IMR-90 (cell line): ENCODE data around the gene KLK5. TPM values are rescaled to one million over a fixed set of nuclear protein-coding genes. Genes with fewer than 3 reads are reported as not detected.

Experiments
- ATAC-seq: fragments of 200-7000 bp; cut with Tn5 transposase; 2 replicates; pipeline ENCODE4 v1.9.1; 2020; ENCODE audit warnings: low read depth, mild to moderate bottlenecking, moderate library complexity
- BruUV-seq: library from RNA; stranded (reverse); fragments of 400-500 nt; replicated peaks from 2 replicates; lab custom pipeline; 2021; lab: Mats Ljungman, UMichigan
- CTCF ChIA-PET: fragments of 300-600 bp; formaldehyde crosslinking; extraction: SDS; loops from one replicate; lab custom pipeline; 2021; ENCODE audit warnings: antibody characterized with exemption; lab: Yijun Ruan, JAX
- POLR2A ChIA-PET: fragments of 300-600 bp; sonication (Branson Sonifier 250); formaldehyde crosslinking; loops from one replicate; lab custom pipeline; 2022; ENCODE audit warnings: antibody characterized with exemption; ENCODE audit not compliant: unreplicated experiment; lab: Charles Lee
- DNase-seq: peaks from one replicate; pipeline ENCODE4 v3.0.0; 2013
- H2AFZ ChIP-seq: replicated peaks from 2 replicates; pipeline ENCODE3; 2013; ENCODE audit warnings: low read length, mild to moderate bottlenecking; ENCODE audit not compliant: poor library complexity
- H2AK5ac ChIP-seq: 2 replicates; pipeline ENCODE4 v1.6.1; 2013; ENCODE audit warnings: low read depth, low read length, inconsistent platforms
- H2AK9ac ChIP-seq: replicated peaks from 2 replicates; pipeline ENCODE3; 2013; ENCODE audit warnings: mild to moderate bottlenecking, low read depth, low read length, moderate library complexity; ENCODE audit not compliant: poor library complexity
- H2BK120ac ChIP-seq: 2 replicates; pipeline ENCODE4 v1.6.1; 2013; ENCODE audit warnings: low read depth, low read length, inconsistent platforms
- H2BK15ac ChIP-seq: 3 replicates; pipeline ENCODE4 v1.6.1; 2013; ENCODE audit warnings: low read depth, low read length, inconsistent platforms
- H2BK20ac ChIP-seq: 2 replicates; pipeline ENCODE4 v1.6.1; 2013; ENCODE audit warnings: low read depth, mild to moderate bottlenecking, inconsistent platforms, low read length, moderate library complexity
- H2BK5ac ChIP-seq: 2 replicates; pipeline ENCODE4 v1.6.1; 2013; ENCODE audit warnings: mild to moderate bottlenecking, low read depth, low read length, inconsistent platforms; ENCODE audit not compliant: poor library complexity, severe bottlenecking
- H3K14ac ChIP-seq: replicated peaks from 2 replicates; pipeline ENCODE4 v1.6.1; 2013; ENCODE audit warnings: low read depth, low read length, inconsistent platforms
- H3K18ac ChIP-seq: 2 replicates; pipeline ENCODE4 v1.6.1; 2013; ENCODE audit warnings: low read depth, low read length, control low read depth
- H3K23ac ChIP-seq: 2 replicates; pipeline ENCODE4 v1.6.1; 2013; ENCODE audit warnings: low read depth, low read length, inconsistent platforms
- H3K27ac ChIP-seq: 2 replicates; pipeline ENCODE4 v1.5.1; 2013; ENCODE audit warnings: mild to moderate bottlenecking, control low read depth, low read length; ENCODE audit not compliant: insufficient read depth
- H3K27me3 ChIP-seq: 2 replicates; pipeline ENCODE4 v1.6.1; 2013; ENCODE audit warnings: low read length; ENCODE audit not compliant: control insufficient read depth, insufficient read depth
- H3K36me3 ChIP-seq: 2 replicates; pipeline ENCODE4 v1.6.1; 2013; ENCODE audit warnings: low read length, mixed read lengths; ENCODE audit not compliant: control insufficient read depth, insufficient read depth
- H3K4ac ChIP-seq: 2 replicates; pipeline ENCODE4 v1.6.1; 2013; ENCODE audit warnings: low read depth, low read length, inconsistent platforms
- H3K4me1 ChIP-seq: 2 replicates; pipeline ENCODE4 v1.6.1; 2013; ENCODE audit warnings: low read length, mixed read lengths; ENCODE audit not compliant: control insufficient read depth, insufficient read depth
- H3K4me2 ChIP-seq: 2 replicates; pipeline ENCODE4 v1.6.1; 2013; ENCODE audit warnings: low read depth, mild to moderate bottlenecking, control low read depth, low read length, moderate library complexity
- H3K4me3 ChIP-seq: 2 replicates; pipeline ENCODE4 v1.5.1; 2013; ENCODE audit warnings: low read depth, mild to moderate bottlenecking, control low read depth, low read length, moderate library complexity; ENCODE audit not compliant: insufficient read depth
- H3K56ac ChIP-seq: 2 replicates; pipeline ENCODE4 v1.6.1; 2013; ENCODE audit warnings: low read length, inconsistent platforms; ENCODE audit not compliant: insufficient read depth; ENCODE audit errors: extremely low read depth
- H3K79me1 ChIP-seq, 2 experiments: 2 replicates each; pipeline ENCODE4 v1.6.1; 2013; ENCODE audit warnings: low read length in 2 of 2, inconsistent platforms in 1 of 2, low read depth in 1 of 2
- H3K9ac ChIP-seq: 2 replicates; pipeline ENCODE4 v1.6.1; 2013; ENCODE audit warnings: low read depth, low read length, control low read depth
- H3K9me1 ChIP-seq: 2 replicates; pipeline ENCODE4 v1.6.1; 2013; ENCODE audit warnings: low read length, inconsistent platforms; ENCODE audit not compliant: insufficient read depth
- H3K9me3 ChIP-seq: 2 replicates; pipeline ENCODE4 v1.6.1; 2013; ENCODE audit warnings: low read length; ENCODE audit not compliant: control insufficient read depth, insufficient read depth
- H4K20me1 ChIP-seq: 2 replicates; pipeline ENCODE4 v1.6.1; 2013; ENCODE audit warnings: low read length, inconsistent platforms; ENCODE audit not compliant: insufficient read depth
- H4K5ac ChIP-seq: 2 replicates; pipeline ENCODE4 v1.6.1; 2013; ENCODE audit warnings: mild to moderate bottlenecking, low read depth, low read length, control low read depth
- H4K8ac ChIP-seq, 2 experiments: 2 replicates each; pipeline ENCODE4 v1.6.1; 2013; ENCODE audit warnings: low read depth in 2 of 2, low read length in 2 of 2, control low read depth in 1 of 2, inconsistent platforms in 1 of 2
- H4K91ac ChIP-seq: 2 replicates; pipeline ENCODE4 v1.6.1; 2013; ENCODE audit warnings: low read depth, low read length, inconsistent platforms; ENCODE audit not compliant: insufficient read depth
- CEBPB ChIP-seq: IDR thresholded peaks from 2 replicates; pipeline ENCODE4 v1.6.1; 2012; ENCODE audit warnings: low read depth, low read length, improper control_type of control experiment
- CHD1 ChIP-seq: IDR thresholded peaks from 2 replicates; pipeline ENCODE4 v1.6.1; 2012; ENCODE audit warnings: low read depth, low read length, improper control_type of control experiment
- CTCF ChIP-seq: conservative IDR thresholded peaks from 2 replicates; pipeline ENCODE4 v1.5.1; 2012; ENCODE audit warnings: mild to moderate bottlenecking, low read depth, low read length, improper control_type of control experiment
- FOS ChIP-seq: fragments of 150-350 bp; IDR thresholded peaks from 2 replicates; pipeline ENCODE4 v1.6.1; 2016; ENCODE audit warnings: low read depth, low read length
- MAZ ChIP-seq: IDR thresholded peaks from 2 replicates; pipeline ENCODE4 v1.6.1; 2012; ENCODE audit warnings: low read depth, mild to moderate bottlenecking, low read length, improper control_type of control experiment, moderate library complexity, borderline replicate concordance
- MXI1 ChIP-seq: IDR thresholded peaks from 2 replicates; pipeline ENCODE4 v1.6.1; 2012; ENCODE audit warnings: low read depth, mild to moderate bottlenecking, low read length, moderate library complexity, borderline replicate concordance
- SMC3 ChIP-seq: fragments of 150-350 bp; IDR thresholded peaks from 2 replicates; pipeline ENCODE4 v1.6.1; 2016; ENCODE audit warnings: low read depth, mild to moderate bottlenecking, antibody characterized with exemption, low read length, moderate library complexity
- WGBS, 2 experiments: methylation state at CpG; one replicate each; pipeline versions ENCODE4 v1.1.5 to v1.1.7; 2013; ENCODE audit warnings: missing lambda C conversion rate in 2 of 2; ENCODE audit not compliant: insufficient read length in 1 of 2; ENCODE audit errors: extremely low coverage in 2 of 2; 5-methylcytosine and 5-hydroxymethylcytosine counted together
- dilution Hi-C: fragments of 300-500 bp; cut with HindIII; formaldehyde crosslinking; loops from one replicate; pipeline ENCODE4 v1.14.3; 2018; ENCODE audit warnings: low sequenced_read_pairs; ENCODE audit not compliant: unreplicated experiment
- in situ Hi-C: fragments of 300-500 bp; cut with MboI; formaldehyde crosslinking; loops from 3 replicates; pipeline ENCODE4 v1.14.3; 2019; ENCODE audit warnings: low sequenced_read_pairs, inconsistent platforms, mixed read lengths
- intact Hi-C: fragments of 100-400 bp; cut with micrococcal nuclease; formaldehyde crosslinking; loops from 2 replicates; pipeline ENCODE4 v1.10.0; 2022
- polyA plus RNA-seq, 3 experiments: library from polyadenylated mRNA; depleted of rRNA; stranded (reverse); fragments of >200 nt; gene quantifications; 2 replicates each; pipeline ENCODE4 v1.2.3, GENCODE V29; 2012; ENCODE audit warnings: low replicate concordance in 1 of 3
- total RNA-seq: library from RNA; depleted of rRNA; stranded (reverse); fragments of >200 nt; gene quantifications from 2 replicates; pipeline ENCODE4 v1.2.3, GENCODE V29; 2012

Gene KLK5
- total and polyA plus RNA-seq, 2 of the 4 experiments (the other 2 are of a cell fraction), result not detected

GRCh38 chr19:50998061-50998460 is 45.2 kb upstream of the KLK5 start:
- no peak for DNase-seq
- H2BK20ac ChIP-seq, result no peak overlapping the region
- H3K18ac ChIP-seq, result no peak overlapping the region
- H3K4ac ChIP-seq, result no peak overlapping the region
- no peaks in the 10 kb centered on the region for H3K79me1 ChIP-seq
- peaks cover 14% of the 10 kb centered on the region for H3K9me3 ChIP-seq
- no peak overlapping the region for H3K4me2 ChIP-seq
- 100% methylated on average over 2 of the region's 5 CpGs; no CpG with 5 or more reads in 1 of the 2 experiments for WGBS, 2 experiments
- H3K36me3 ChIP-seq, result no peaks in the 10 kb centered on the region
- H3K4me1 ChIP-seq, result no peaks in the 10 kb centered on the region
- H2AK5ac ChIP-seq, result no peak overlapping the region
- ATAC-seq, result no peak
- intact Hi-C loops, result no loop called here
- H4K5ac ChIP-seq, result no peak overlapping the region
- no peak overlapping the region for H4K91ac ChIP-seq
- ChIA-PET CTCF (no interaction called here), POLR2A (no interaction called here)
- no peak overlapping the region for H3K14ac ChIP-seq
- H2AK9ac ChIP-seq, result no peak overlapping the region
- in situ Hi-C loops, result no loop called here
- H2BK15ac ChIP-seq, result no peak overlapping the region
- no peak overlapping the region for H2BK120ac ChIP-seq
- H3K23ac ChIP-seq, result no peak overlapping the region
- TF ChIP-seq CTCF (no peak), FOS (no peak), CHD1 (no peak), SMC3 (no peak), CEBPB (no peak), MAZ (no peak), MXI1 (no peak)
- H4K20me1 ChIP-seq, result no peaks in the 10 kb centered on the region; the same call in 1 of the 2 replicates
- no peak overlapping the region for H3K27ac ChIP-seq
- dilution Hi-C loops, result no loop called here
- BruUV-seq, result no TSS peak
- no peak overlapping the region for H4K8ac ChIP-seq
- no peak overlapping the region for H3K4me3 ChIP-seq
- no peak overlapping the region for H3K56ac ChIP-seq
- H2BK5ac ChIP-seq, result no peak overlapping the region
- no peaks in the 10 kb centered on the region for H3K9me1 ChIP-seq
- H3K9ac ChIP-seq, result no peak overlapping the region
- no peak overlapping the region for H2AFZ ChIP-seq
- H3K27me3 ChIP-seq, result no peaks in the 10 kb centered on the region
